GM12864 (cell line): Measurements from ENCODE around the gene PLXNB2.

Experiments
- DNase-seq: peaks from one replicate; pipeline ENCODE4 v3.0.0-alpha.2; 2011; ENCODE audit warnings: low read depth
- H3K4me3 ChIP-seq: 2 replicates; pipeline ENCODE4 v1.5.1; 2011; ENCODE audit warnings: mild to moderate bottlenecking, low read depth, low read length, control low read depth
- TF ChIP-seq, protein P1 (sequence below): IDR thresholded peaks from 2 replicates; pipeline ENCODE4 v1.5.1; 2011; ENCODE audit warnings: low read depth, mild to moderate bottlenecking, moderate library complexity, low read length, control low read depth, inconsistent platforms; ENCODE audit errors: missing control alignments

Gene PLXNB2

DNA sequence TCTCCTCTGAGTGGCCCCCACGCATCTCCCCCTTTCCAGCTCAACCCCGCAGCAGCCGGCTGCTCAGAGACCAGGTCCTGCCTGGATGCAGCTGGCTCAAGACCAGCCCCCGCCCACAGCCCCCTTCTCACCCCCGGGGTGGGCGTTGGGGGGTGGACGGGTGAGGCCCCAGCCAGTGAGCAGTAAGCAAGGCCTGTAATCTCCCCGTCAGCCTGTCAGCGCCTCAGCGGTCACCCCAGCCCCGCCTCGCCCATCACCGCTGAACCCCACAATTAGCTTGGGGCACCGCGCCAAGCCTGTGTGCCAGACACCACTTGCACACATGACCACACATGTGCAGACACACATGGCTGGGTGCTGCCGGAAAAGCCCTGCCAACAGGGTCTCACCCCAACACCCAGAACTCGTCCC is 5.9 kb downstream of the PLXNB2 start:
- no peak for DNase-seq

DNA sequence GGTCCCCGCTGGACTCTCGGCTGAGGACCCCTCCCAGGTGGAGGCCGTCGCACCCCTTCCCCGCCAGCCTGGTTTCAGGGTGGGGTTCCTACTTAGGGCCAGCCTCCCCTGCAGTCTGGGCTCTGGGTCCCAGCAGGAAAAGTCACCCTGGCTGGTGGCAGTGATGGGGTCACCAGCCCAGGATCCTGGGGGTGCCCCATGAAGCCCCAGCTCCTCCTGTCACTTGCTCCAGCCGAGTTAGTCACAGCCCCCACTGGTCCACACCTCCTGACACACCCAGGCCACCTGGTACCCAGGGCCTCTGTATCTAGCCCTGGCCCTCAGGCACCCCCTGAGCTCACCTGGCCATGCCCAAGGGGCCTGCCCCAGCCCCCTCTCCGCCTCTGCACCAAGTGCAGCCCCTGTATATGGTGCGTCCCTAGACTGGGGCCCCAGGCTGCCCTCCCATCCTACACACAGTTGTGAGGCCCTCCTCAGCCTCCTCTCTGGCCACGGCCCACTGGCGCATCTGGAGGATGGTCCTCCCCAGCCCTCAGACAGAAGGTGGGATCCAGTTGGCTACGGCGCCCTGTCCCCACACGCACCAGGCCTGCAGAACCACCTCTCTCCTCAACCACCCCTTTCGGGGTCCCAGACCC is 6.7 kb downstream of the PLXNB2 start:
- no peak overlapping the region for H3K4me3 ChIP-seq
- DNase-seq = no peak
- TF ChIP-seq, protein P1, sequence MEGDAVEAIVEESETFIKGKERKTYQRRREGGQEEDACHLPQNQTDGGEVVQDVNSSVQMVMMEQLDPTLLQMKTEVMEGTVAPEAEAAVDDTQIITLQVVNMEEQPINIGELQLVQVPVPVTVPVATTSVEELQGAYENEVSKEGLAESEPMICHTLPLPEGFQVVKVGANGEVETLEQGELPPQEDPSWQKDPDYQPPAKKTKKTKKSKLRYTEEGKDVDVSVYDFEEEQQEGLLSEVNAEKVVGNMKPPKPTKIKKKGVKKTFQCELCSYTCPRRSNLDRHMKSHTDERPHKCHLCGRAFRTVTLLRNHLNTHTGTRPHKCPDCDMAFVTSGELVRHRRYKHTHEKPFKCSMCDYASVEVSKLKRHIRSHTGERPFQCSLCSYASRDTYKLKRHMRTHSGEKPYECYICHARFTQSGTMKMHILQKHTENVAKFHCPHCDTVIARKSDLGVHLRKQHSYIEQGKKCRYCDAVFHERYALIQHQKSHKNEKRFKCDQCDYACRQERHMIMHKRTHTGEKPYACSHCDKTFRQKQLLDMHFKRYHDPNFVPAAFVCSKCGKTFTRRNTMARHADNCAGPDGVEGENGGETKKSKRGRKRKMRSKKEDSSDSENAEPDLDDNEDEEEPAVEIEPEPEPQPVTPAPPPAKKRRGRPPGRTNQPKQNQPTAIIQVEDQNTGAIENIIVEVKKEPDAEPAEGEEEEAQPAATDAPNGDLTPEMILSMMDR = no peak

More for the DNA sequence above, 5.9 kb downstream of the PLXNB2 start:
- TF ChIP-seq, protein P1 = no peak
- H3K4me3 ChIP-seq = no peak overlapping the region

DNA sequence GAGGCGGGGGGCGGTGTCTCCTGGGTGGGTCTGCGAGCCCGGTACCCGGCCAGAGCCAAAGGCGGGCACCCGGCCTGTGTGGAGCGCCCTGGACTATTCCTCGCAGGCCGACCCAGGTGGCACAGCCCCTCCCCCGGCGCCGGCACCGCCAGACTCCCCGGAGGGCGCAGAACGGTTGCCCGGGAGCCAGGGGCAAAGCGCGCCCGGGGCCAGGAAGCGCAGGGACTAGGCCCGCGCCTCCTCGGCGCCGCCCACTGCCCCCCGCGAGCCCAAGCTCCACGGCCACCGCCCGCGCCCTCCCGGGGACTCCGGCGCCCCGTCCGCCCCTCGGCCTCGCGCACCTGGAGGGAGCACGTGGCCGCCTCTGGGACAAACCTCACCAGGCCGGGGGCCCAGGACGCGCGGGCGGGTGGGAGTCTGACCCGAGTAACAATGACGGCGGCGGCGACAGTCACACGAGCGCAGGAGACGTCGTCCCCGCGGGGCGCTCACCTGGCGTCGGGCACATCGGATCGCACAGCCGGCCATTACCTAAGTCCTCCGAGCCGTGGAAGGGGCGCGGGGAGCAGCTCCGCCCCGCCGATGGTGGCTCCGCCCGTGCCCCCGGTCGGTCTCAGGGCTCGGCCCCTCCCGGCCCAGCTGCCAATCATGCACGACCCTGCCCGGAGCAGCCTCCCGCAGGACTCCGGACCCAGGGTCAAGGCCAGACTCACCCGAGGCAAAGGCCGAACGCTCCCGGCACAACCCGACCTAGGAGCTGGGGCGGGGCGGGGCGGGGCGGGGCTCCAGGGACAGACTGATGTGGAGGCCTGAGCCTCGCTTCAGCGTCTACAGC is 7.4 kb downstream of the PLXNB2 start:
- DNase-seq = no peak
- H3K4me3 ChIP-seq = no peak overlapping the region
- TF ChIP-seq, protein P1 = no peak

- H3K4me3 ChIP-seq = no peak overlapping the region
- TF ChIP-seq, protein P1 = no peak
These were observed 8.3 kb downstream of the PLXNB2 start for GRCh38 chr22:50298937-50299784.

DNA sequence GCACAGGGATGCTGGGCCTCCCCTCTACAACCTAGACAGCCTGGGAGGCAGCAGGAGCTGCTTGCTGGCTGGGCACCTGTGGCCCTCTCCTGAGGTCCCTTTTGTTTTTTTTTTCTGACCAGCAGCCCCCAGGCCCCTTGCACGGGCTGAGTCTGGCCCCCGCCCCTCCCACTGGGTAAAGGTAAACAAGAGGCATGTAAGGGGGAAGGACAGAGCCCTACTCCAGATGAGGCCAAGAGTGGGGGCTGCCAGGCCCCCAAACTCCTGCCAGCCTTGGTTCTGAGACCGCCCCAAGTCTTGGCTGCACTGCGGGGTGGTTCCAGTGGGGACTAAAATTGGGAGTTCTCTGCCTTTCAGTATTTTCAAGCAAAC is 9.2 kb downstream of the PLXNB2 start:
- no peak overlapping the region for H3K4me3 ChIP-seq
- TF ChIP-seq, protein P1 = no peak

More at GRCh38 chr22:50298937-50299784, 8.3 kb downstream of the PLXNB2 start:
- no peak for DNase-seq

DNA sequence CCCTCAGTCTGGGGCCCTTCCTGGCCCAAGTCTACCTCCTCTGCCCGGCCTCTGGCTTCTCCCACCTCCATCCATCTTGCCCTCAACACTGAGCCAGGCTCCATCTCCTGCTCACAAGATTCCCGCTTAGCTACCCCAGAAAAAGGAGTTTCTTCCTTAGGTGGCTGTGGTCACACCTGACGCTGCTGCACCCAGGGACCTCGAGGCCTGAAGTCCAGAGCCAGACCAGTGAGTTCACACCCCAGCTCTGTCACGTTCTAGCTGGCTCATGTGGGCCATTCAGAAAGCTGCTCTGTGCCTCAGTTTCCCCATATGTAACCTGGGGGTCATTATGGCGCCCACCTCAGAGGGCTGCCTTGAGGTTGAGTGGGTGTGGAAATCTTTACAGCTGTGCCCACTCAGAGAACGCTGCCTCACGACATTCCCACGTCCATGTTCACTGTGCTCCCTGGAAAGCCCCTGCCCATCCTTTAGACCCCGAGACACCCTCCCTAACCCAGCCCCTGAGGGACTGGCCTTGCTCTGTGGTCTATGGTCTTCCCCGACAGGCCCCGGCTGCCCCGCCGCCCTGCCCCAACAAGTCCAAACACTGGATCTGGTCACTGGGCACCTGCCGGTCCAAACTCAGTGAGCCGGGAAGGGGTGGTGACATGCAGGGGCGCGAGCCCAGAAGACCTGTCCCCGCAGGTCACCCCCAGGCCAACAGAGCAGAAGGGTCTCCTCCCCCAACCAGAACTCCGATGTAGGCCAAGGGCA is 9.8 kb downstream of the PLXNB2 start:
- no peak for DNase-seq
- H3K4me3 ChIP-seq = no peak overlapping the region
- TF ChIP-seq, protein P1 = no peak

More for the DNA sequence above, 9.2 kb downstream of the PLXNB2 start:
- DNase-seq = no peak
